HG03280 (cell line): ENCODE measurements around the gene UMAD1.

Experiments used
- ATAC-seq: cut with Tn5 transposase; IDR thresholded peaks from one replicate; pipeline ENCODE4 v1.9.1; 2021; ENCODE audit warnings: mild to moderate bottlenecking, moderate library complexity; ENCODE audit not compliant: unreplicated experiment

The UMAD1 gene

DNA sequence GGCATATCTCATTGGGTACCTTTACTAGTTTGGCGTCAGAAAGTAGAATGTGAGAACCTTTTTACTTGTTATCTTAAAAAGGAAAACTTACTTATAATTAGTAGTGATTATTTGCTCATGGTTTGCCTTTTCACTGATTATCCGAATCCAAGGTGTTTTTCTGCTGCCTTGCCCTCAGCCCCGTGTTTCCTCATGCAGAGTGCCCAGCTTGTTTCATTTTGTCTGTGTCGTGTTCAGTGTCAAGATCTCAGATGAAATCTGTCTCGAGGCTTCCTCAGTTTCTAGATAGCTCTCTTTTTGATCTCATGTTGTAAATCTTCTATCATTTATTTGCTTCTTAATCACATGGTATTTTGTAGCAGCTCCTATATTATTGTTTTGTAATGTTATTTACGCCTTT lies 47.8 kb downstream of the UMAD1 start:
- no peak for ATAC-seq

DNA sequence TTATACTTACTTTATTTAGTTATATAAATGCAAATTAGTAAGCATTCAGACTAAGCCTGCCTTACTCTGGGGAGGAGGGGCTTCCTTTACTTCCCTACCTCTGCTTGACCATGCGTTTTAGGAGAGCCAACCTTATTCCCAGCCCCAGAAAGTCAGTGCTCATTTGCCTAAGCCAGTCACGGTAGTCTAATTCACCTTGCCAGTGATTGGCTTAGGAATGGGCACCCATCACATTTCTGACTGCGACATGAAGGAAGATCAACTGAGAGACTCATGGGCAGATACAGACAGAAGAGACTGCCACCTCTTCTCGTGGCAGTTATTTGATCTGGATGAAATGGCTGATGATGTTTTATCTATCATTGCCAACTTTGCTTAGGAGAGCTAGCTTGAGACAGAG lies 48.4 kb downstream of the UMAD1 start:
- no peak for ATAC-seq

DNA sequence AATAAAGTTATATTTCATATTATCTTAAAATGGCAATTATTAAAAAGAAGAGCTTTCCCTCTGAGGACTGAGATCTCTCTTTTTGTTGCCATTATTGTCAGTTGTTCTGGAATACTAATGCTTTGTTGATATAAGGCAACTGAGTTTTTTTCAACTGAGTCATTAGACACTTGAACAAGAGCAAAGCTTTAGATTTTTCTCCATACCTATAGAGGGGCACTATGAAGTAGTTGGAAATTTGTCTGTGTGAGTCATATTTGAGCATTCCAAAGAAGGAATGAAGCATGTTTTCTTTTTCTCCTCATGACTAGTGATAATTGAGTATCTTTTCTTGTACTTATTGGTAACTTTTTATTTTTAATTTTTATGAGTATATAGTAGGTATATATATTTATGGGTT lies 53.3 kb downstream of the UMAD1 start:
- no peak for ATAC-seq

DNA sequence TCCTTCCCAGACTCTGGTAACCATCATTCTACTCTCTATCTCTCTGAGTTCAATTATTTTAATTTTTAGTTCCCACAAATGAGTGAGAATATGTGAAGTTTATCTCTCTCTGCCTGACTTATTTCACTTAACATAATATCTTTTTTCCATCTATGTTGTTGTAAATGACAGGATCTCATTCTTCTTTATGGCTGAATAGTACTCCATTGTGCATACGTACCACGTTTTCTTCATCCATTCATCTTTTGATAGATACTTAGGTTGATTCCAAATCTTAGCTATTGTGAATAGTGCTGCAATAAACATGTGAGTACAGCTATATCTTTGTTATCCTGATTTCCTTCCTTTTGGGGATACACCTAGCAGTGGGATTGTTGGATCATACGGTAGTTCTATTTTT lies 54.0 kb downstream of the UMAD1 start:
- ATAC-seq: no peak

DNA sequence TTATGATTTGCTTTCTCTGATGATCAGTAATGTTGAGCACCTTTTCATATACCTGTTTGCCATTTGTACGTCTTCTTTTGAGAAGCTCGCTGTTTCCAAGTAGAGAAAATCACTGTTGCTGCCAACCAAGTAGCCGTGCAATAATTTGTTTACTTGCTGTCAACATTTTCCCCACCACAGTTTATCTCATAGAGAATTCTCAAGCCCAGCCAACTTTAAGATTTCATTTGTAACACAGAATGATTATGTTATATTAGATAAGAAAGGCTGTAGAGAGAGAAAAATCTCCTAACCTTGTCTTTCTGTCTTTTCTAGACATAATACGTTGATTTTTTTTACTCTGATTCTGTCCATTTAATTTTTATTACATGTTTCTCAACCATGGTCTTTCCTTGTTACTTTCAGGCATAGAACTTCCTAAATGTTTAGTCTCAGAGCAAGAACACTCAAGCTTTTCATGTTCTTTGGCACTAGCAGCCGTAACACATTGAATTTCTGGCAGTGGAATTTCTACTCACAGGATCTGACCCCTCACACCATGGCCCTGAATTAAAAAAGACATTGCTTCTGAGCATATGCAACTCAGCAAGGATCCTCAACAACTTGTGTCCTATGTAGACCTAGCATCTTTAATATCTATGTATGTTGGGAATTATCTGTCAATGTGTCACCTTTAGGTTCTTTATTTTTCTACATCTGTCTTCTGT lies 54.7 kb downstream of the UMAD1 start:
- no peak for ATAC-seq

DNA sequence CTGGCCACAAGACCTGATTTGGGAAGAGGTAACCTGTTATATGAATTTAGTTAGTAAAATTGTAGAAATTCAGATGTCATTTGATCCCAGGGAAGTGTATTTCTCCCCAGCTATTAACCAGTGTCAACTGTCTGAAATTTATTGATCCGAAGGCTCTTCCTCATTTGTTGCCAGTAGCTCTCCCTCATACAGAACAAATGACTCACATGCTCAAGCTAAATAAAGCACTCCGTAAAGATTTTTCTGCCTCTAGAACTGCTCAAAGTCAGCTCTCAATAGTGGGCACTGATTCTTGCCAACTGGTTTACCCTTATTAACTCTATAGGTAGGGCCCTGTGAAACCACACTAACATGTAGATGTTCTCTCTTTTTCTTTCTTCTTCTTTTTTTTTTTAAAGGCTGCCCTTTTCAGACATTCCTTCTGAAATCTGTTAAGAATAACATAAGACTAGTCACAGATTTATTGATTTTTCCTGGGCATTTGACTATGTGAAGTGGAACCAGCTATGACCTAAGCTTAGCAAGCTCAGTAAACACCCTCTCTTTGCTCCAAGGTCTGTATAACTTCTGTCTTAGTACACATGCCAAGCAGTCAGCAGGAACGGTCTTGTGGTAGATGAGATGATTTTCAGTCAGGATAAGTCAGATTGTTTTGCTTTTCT lies 56.0 kb downstream of the UMAD1 start:
- no peak for ATAC-seq

DNA sequence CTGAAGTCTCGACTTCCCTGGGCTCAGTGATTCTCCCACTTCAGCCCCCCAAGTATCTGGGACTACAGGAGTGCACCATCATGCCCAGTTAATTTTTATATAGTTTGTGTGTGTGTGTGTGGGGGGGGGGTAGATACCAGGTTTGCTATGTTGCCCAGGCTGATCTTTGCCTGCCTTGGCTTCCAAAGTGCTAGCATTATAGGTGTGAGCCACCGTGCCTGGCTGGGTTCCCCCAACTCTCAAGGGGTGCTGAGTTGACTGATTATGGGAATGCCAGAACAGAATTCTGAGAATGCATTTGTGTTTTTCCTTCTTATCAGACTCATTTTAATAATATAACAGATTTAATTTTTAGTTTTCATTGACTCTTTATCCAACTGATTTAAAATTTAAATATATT lies 58.4 kb downstream of the UMAD1 start:
- no peak for ATAC-seq

DNA sequence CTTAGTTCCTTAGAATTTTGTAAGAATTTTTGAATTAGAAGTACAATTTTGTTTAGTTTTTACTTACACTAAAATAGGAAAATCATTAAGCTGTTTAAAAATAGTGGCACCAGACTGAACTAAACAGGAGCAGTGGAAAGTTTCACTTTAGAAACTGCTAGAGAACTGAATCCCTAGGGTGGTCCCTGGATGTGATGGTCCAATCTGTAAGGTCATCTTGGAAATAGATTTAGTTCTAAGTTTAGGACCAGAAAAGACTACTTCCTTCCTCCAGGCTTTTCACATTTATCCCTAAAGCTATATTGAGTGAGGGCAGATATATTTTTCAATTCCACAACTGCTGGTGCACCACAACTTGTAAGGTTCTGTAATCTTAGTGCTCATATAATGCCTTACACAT lies 58.8 kb downstream of the UMAD1 start:
- ATAC-seq: no peak

DNA sequence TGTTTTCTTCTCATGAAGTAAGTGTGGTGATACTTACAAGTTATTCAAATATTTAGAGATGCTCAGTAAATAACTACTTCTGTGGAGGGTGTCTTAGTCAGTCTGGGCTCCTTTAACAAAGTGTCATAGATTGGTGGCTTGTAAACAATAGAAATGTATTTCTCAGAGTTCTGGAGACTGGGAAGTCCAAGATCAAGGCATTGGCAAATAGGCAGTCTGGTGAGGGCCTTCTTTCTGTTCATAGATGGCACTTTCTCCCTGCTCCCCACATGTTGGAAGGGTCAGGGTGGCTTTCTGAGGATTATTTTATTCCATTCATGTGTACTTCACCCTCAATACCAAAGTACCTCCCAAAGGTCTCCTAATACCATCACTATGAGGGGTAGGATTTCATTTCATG lies 59.4 kb downstream of the UMAD1 start:
- no peak for ATAC-seq

DNA sequence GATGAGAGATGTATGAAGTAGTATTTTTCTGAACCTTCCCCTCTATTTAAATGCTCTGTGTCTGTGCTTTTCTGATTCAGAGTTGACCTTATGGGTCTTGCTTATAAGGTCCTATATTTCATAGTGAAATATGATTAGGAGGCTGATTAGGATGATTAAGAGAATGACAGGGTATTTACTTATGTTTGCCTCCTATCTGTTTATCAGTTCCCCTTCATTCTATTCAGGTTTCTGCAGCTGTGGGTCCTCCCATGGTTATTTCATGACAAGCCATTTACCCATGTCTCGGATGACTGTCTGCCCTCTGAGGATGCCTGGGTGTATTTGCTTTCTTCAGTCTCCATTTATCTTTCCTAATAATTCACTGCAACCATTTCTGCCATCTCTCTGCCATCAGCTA lies 61.0 kb downstream of the UMAD1 start:
- no peak for ATAC-seq

DNA sequence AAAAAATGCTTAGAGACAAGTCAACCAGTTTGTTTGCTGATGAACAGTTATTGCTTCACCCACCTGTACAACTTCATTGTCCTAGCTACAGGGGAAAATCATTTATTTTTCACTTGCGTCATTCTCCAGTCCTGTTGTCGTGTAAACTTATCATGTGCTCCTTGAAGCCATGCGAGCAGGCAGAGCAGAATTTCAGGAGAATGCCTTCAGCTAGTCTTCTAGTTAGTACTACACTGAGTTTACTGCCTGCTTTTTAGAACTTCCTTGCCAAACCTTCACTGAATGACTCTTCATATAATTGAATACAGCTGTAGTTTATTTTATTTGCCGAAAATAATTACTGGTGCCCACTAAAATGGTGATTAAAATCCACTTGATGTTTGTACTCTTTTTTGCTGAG lies 62.3 kb downstream of the UMAD1 start:
- no peak for ATAC-seq

DNA sequence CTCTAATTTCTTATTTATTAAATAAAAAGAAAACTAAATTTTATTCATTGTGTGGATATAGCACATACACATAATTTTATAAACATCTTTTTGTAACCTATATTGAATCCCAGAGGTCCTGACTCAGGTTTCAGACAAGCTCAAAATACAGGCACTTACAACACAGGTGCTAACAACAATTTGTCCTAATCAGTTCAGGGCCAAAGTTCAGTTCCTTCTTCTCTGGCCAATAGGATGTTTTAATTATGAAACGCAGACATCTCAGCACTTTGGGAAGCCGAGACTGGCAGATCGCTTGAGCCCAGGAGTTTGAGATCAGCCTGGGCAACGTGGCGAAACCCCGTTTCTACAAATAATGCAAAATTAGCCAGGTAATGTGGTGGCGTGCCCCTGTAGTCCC lies 62.9 kb downstream of the UMAD1 start:
- no peak for ATAC-seq

DNA sequence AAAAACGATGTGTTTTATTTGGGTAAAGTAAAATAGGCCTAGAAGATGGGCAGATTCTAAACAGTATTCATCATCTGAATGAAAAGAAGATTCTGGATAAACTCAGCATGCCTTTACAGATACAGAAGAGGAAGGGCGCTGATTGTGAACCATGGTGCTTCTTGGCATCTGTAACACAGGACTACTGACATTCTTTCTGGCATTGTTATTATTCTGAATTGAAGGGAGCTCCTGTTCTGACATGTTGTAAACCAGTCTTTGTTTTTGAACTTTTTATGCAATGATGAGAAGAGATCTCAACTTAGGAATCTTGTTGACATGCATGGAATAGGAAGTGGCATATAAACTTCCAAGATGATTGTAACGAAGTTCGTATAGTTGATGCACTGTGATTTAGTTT lies 64.3 kb downstream of the UMAD1 start:
- no peak for ATAC-seq

DNA sequence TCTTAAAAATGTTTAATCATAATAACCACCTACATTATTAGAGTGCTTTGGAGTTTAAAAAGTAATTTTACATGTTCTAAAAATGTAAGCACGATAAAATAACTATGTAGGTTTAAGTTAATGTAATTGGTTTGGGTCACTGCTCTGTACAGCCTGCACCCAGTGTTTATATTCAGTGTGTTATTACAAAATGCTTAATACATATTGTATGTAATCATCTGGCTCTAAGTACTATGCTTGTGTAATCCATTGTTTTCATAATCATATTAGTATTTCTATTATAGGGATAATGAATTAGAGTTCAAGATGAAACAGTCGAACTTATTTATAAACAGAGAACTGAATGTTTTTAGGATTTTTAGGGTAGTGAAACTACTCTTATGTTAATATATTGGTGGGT lies 64.8 kb downstream of the UMAD1 start:
- ATAC-seq: no peak

DNA sequence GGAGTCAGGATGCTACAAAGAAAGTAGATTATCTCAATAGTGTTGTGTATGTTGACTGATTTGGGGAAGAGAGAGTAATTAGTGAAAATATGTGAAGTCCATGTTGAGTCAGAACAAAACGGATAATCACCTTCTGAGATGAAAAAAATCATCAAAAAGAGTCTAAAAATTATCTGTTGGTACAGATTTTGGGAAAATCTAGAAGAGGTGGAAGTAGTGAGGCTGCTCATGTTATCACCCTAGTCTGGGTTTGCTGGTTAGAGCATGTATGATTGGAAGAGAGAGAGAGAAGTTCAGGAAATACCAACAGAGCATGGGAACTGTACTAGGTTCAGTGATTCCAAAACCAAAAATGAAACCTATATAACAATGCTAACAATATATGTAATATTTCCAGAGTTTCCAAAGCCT lies 65.6 kb downstream of the UMAD1 start:
- peak; percentile 68 for ATAC-seq

DNA sequence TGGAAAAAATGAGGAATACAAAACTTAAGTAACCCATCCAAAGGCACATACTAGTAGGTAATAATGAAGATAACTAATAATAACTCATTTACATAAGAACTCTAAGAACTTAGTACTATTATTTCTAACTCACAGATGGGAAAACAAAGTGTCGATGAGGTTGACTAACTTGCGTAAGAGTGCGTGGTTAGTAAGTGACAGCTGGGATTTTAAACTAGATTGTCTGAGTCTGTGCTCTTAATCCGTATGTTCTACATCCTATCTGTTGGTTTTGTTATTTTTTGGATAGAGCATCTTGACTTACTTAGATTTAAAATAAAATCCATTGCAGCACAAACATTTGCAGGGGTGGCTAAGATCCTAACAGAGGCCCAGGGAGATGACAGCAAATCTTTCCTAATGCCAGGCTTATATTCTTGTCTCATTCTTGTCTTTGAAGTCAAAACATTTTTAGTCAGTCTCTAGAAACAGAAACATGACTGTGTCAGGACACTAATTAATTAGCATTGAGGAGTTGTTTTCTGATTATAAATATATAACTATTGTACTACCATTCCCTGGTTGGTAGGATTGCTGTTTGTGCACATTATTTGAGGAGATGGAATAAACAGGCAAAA lies 66.1 kb downstream of the UMAD1 start:
- peak; percentile 23 for ATAC-seq

DNA sequence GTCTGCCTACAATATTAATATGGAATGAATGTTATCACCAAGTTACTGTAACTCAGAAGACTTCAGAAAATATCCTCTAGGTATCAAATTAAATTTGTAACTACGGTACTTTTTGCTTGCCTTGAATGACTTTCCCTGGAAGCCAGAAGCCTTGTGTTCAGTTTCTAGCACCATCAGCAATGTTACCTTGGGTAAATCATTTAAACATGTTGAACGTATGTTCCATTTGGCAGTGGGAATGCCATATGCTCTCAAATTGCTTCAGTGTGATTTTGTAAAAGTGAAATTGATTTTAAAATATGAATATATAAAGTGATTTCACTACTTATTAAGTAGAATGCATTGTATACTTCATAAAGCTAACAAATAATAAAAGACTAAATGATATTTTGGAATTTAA lies 66.7 kb downstream of the UMAD1 start:
- no peak for ATAC-seq

DNA sequence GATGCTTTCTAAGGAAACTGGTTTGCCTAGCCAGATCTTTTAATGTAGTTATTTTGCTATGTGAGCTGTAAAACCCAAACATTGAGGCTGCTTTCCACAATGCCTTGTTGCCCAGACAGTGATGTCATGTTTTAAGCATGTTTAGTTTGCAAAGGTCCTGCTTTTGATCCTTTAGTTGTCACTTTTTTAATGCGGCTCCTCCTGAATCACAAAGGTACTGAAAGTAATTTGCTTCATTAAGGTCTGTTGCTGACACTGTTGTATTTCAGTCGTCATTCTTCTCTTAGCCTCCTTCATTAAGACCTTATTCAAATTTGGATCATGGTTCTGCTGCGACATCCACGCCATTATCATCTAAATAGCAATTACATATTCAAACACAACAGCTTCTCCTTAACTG lies 67.3 kb downstream of the UMAD1 start:
- ATAC-seq: no peak

DNA sequence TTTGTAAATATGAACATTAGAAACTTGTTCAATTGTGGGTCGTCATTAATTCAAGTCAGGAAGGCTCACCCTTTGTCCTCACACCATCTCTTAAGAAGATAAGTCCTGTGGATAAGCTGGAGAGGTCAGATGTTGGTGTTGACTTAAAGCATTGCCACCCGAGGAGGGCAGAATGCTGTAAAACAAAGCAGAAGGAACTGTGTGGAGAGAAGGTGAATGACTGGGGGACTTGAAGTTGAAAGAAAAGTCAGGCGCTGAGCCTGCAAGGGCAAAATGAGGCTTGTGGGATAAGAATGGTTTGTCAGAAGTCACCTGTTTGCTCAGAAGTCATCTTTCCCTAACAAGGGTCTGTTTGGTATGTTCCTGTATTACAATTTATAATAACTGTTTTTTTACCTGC lies 68.7 kb downstream of the UMAD1 start:
- no peak for ATAC-seq

DNA sequence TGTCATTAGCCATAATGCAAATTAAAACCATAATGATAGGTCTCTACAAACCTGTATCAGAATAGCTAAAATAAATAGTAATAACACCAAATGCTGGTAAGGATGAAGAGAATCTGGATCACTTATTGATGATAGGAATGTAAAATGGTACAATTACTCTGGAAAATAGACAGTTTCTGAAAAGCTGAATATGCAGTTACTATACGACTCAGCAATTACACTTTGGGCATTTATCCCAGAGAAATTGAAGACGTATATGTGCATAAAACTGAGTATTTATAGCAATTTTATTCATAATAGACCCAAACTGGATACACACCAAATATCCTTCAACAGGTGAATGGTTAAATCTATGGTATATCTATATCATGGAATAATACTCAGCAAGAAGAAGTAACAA lies 69.9 kb downstream of the UMAD1 start:
- ATAC-seq: no peak

DNA sequence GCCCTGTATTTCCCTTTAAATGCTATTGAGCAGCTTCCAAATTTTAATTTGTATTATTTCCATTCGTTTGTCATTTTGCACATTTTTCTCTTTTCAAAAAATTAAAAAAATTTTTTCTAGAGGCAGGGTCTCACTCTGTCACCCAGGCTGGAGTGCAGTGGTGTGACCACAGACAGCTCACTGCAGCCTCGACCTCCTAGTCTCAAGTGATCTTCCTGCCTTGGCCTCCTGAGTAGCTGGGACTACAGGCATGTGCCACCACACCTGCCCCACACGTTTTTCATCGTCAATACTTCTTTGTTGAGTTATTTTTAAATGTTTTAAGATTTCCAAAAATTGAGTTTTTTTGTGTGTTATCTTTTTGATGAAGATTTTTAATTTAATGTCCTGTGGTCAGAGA lies 73.2 kb downstream of the UMAD1 start:
- no peak for ATAC-seq

DNA sequence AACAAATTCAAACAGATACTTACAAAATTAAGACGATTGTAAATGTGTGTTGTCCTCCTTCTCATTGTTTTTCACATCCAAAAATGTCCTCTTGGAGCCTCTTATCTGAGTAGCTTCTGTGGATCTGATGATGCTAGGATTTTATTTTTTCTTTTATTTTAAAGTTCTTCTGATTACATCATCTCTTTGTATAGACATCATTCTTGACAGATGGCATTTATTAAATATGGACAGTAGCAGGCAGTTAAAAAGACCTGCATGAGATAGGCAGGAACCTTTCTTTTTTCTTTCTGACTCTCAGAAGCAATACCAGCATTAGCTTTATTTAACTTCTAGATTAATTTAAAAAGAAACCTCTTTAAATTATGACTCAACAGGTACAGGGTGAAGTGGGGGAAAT lies 77.9 kb downstream of the UMAD1 start, which contains the start of gene RPA3:
RPA3 (minus strand) TSS at position 116 of the 400 bp plus-strand sequence. CDS start 78,189 bp downstream, outside the sequence.
- no peak for ATAC-seq
